ENCODE results near the gene EML1. TPM values are rescaled to one million over a fixed set of nuclear protein-coding genes. Genes with fewer than 3 reads are reported as not detected.

The EML1 gene
- total and polyA plus RNA-seq, 10 donors, result 1.8 to 15.5 (median 6.0) TPM

DNA sequence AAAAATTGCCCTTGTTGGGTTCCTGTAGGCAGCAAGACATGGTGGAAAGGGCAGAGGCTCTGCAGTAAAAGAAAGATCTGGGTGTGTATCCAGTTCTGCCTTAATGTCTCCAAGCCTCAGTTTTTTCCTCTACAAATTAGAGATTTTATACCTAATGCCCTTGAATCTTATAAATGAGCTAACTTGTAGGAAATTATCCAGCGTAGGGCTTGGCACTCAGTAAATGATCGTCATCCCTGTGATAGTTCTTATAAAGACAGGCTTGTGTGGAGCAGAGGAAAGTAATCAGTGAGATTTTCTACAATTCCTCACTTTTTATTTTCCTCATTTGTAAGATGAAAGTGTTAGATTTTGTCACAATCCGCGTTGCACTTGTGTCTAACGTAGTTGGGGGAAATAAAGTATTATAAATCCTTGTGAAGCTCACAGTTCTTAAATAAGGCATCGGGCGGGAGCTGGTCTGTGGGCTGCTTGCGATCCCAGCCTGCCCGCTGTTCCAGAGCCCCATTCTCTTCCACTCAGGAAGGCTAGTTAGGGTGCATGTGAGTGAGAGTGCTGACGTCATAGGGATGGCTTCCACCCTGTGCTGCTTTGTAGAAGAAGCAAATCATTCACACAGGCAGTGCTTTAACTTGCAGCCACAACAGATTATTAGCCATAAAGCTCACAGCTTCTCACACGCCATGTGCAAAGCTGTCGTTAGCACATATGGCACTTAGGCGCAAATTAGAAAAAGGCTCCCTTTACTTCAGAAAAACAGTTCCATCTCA lies 87.6 kb downstream of the EML1 start:
- WGBS, 5 donors, result 86 to 92% (median 86%) methylated on average over 13 of the region's 13 CpGs
- TF ChIP-seq POLR2A (IDR thresholded peaks at IDR 0.05), result no peak
- no peak for TF ChIP-seq POLR2AphosphoS5 (IDR thresholded peaks at IDR 0.05)
- TF ChIP-seq, protein P1, sequence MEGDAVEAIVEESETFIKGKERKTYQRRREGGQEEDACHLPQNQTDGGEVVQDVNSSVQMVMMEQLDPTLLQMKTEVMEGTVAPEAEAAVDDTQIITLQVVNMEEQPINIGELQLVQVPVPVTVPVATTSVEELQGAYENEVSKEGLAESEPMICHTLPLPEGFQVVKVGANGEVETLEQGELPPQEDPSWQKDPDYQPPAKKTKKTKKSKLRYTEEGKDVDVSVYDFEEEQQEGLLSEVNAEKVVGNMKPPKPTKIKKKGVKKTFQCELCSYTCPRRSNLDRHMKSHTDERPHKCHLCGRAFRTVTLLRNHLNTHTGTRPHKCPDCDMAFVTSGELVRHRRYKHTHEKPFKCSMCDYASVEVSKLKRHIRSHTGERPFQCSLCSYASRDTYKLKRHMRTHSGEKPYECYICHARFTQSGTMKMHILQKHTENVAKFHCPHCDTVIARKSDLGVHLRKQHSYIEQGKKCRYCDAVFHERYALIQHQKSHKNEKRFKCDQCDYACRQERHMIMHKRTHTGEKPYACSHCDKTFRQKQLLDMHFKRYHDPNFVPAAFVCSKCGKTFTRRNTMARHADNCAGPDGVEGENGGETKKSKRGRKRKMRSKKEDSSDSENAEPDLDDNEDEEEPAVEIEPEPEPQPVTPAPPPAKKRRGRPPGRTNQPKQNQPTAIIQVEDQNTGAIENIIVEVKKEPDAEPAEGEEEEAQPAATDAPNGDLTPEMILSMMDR (IDR thresholded peaks at IDR 0.05 in 8 of 11, conservative IDR thresholded peaks at IDR 0.05 in 3 of 11), result no peak
- intact Hi-C loops (cut with DNase I; ENCODE audit: low total_unique reads), result loop anchor here (10.0 kb wide), 1 partner anchor 366 kb away; no protein-coding TSS in a partner anchor
- H3K4me1 ChIP-seq, result no peaks in the 10 kb centered on the region
- H3K4me3 ChIP-seq, result no peak overlapping the region
- no peak for DNase-seq
- H3K36me3 ChIP-seq, result no peaks in the 10 kb centered on the region
- H3K27me3 ChIP-seq (replicated peaks in 1 of 7), result peaks cover 0 to 29% (median 0%) of the 10 kb centered on the region in 7 donors
- no peak overlapping the region for H3K27ac ChIP-seq
- no peaks in the 10 kb centered on the region for H3K9me3 ChIP-seq

DNA sequence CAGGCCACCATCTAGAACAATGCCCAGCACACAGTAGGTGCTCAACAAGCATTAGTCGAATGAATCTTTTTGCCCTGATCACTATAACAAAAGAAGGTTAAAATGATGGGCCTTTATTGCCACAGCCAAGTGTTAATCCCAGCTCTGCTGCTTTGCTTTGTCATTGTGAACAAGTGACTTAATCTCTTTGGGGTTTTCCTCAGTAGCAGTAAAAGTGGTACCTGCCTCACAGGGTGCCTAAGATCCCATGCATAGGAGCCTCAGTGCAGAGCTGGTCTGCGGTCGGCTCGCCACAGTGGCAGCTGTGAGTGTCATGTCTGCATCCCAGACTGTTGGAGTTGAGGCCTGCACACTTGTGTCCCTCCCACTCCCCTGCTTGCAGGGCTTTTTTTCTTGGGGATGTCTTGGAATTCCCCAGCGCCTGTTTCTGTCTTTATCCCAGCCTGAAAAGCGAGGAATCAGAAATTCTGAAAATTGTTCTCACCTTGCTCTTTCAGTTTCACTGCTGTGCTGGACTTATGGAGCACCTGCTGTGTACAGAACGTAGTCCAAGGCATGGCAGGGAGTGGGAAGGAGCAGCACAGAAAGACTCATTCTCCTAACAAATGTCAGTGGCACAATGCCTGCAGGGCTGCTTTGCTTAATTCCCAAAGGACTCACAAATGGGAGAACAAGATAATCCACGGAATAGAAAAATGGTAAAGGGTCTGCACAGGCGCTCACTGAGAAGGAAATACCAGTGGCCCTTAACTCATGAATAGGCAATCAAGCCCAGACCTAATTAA lies 90.8 kb downstream of the EML1 start:
- H3K36me3 ChIP-seq, result no peaks in the 10 kb centered on the region
- no peak overlapping the region for H3K27ac ChIP-seq
- no peaks in the 10 kb centered on the region for H3K9me3 ChIP-seq
- DNase-seq, result no peak
- 77 to 91% (median 88%) methylated on average over 9 of the region's 9 CpGs for WGBS, 5 donors
- H3K4me3 ChIP-seq, result no peak overlapping the region
- TF ChIP-seq POLR2A (IDR thresholded peaks at IDR 0.05) (no peak), POLR2AphosphoS5 (IDR thresholded peaks at IDR 0.05) (no peak)
- TF ChIP-seq, protein P1 (IDR thresholded peaks at IDR 0.05 in 8 of 11, conservative IDR thresholded peaks at IDR 0.05 in 3 of 11), result no peak
- intact Hi-C loops (cut with DNase I; ENCODE audit: low total_unique reads), result loop anchor here (2.0 to 10.0 kb wide), 3 partner anchors 153 to 369 kb away; no protein-coding TSS in a partner anchor
- H3K27me3 ChIP-seq (replicated peaks in 1 of 7), result peaks cover 0 to 18% (median 0%) of the 10 kb centered on the region in 7 donors
- H3K4me1 ChIP-seq, result no peaks in the 10 kb centered on the region

DNA sequence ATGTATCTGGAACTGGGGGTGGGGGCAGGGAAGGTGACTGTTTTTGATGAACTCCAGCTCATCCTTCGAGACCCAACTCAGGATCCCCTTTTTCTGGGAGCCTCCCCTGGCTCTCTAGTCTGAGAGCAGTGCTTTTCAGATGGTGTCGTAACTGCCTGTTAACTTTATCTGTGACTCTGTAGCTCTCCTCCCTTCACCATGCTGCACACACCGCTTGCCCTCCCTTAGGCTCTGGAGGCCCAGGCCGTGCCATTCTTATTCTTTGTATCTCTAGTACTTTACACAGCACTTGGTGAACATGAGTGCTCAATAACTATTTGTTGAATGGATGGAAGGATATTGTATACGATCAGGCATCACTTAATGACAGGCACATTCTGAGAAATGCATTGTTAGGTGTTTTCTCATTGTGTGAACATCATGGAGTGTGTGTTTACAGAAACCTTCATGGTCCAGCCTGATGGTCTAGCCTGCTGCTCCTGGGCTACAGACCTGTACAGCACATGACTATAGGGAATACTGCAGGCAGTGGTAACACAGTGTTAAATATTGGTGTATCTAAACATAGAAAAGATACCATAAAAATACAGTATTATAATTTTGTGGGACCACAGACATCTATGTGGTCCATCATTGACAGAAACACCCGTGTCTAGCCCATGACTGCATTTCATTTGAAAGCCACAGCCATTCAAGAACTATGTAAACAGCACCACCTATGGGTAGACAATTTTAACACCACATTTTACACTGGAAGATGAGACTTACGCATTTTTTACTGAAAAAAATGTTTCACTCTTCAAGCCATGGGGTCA lies 91.8 kb downstream of the EML1 start:
- intact Hi-C loops (cut with DNase I; ENCODE audit: low total_unique reads), result loop anchor here (2.0 to 10.0 kb wide), 3 partner anchors 154 to 370 kb away; no protein-coding TSS in a partner anchor
- no peaks in the 10 kb centered on the region for H3K36me3 ChIP-seq
- H3K4me1 ChIP-seq, result no peaks in the 10 kb centered on the region
- no peak for TF ChIP-seq POLR2AphosphoS5 (IDR thresholded peaks at IDR 0.05)
- TF ChIP-seq, protein P1 (IDR thresholded peaks at IDR 0.05 in 8 of 11, conservative IDR thresholded peaks at IDR 0.05 in 3 of 11), result peak; percentile 25 to 79 (median 65)
- no peak for DNase-seq
- 44 to 62% (median 51%) methylated on average over 7 of the region's 7 CpGs for WGBS, 5 donors
- no peaks in the 10 kb centered on the region for H3K9me3 ChIP-seq
- no peak overlapping the region for H3K4me3 ChIP-seq
- H3K27me3 ChIP-seq (replicated peaks in 1 of 7), result peaks cover 0 to 12% (median 0%) of the 10 kb centered on the region in 7 donors
- H3K27ac ChIP-seq, result no peak overlapping the region

Measured in spleen (tissue), 11 donors.